GM21723 (cell line): ENCODE data around the gene SMARCAL1.

Experiments used
- ATAC-seq: cut with Tn5 transposase; IDR thresholded peaks from one replicate; pipeline ENCODE4 v1.9.1; 2021; ENCODE audit warnings: mild to moderate bottlenecking, moderate library complexity; ENCODE audit not compliant: unreplicated experiment

SMARCAL1 gene

DNA sequence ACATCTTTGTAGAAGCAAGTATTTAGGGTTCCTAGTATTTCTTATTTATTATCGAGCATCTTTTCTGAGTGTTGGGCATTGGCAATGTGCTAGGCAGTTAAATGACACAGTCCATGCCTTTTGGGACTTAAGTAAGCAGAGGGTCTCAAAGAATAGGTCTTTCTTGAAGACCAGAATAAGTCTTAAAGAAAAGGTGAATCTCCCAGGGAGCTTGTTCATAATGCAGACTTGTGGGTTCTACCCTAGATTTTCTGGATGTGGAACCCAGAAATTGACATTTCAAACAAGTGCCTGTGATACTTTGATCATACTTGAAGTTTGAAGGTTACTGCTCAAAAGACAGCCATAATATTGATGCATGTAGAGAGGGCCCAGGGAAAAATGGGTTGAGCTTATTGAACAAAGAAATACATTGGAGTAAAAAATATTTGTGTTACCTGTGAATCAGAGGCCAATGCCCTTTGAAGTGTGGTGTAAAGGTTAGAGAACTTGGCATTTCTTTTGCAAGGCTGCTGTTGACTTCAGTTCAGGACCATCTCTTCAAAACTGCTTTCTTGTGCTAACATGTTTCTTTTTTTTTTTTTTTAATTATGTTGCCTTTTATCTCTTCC lies 110.7 kb downstream of the SMARCAL1 start:
- no peak for ATAC-seq

DNA sequence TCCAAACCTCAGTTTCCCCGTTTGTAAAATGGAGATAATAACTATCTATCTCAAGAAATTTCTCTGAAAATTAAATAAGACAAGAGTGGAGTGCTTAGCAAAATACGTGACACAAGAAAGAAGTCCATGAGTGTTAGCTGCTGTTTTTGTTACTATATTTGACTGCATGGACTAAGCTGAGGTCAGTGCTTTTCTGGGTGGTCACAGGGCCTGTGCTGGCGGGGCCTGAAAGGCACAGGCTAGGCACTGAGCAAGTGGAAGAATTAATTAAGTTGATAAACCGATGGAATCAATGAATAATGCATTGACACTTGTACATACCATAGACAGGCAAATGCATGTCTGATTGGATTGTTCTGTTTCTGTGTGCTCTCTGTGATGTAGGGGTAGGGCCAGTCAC lies 113.7 kb downstream of the SMARCAL1 start:
- no peak for ATAC-seq

DNA sequence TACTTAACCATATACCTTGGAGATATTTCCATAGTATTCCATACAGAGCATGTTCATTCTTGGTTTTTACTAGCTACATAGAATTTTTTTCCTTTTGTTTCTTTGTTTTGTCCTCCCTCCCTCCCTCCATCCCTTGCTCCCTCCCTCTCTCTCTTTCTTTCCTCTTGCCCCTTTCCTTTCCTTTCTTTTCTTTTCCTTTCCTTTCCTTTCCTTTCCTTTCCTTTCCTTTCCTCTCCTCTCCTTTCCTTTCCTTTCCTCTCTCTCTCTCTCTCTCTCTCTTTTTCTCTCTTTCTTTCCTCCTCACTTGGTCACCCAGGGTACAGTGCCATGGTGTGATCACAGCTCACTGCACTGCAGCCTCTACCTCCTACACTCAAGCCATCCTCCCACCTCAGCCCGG lies 114.7 kb downstream of the SMARCAL1 start:
- ATAC-seq = no peak

DNA sequence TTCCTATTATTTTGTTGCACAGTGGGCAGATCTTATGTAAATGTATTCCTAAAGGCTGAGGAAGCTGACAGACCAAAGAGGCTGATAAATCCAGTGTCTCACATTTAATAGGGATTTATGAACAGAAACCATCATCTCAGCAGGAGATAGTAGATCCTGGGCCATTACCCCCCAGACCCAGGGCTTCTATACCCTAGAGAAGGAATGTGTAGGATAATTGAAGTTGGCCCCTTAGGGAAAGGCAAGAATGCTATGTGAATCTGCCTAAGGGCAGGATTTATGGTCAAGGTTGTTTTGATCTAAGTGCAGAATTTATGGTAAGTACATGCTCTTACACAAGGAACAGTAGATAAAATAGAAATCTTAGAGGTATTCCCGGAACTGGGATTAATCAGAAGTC lies 115.3 kb downstream of the SMARCAL1 start:
- no peak for ATAC-seq

DNA sequence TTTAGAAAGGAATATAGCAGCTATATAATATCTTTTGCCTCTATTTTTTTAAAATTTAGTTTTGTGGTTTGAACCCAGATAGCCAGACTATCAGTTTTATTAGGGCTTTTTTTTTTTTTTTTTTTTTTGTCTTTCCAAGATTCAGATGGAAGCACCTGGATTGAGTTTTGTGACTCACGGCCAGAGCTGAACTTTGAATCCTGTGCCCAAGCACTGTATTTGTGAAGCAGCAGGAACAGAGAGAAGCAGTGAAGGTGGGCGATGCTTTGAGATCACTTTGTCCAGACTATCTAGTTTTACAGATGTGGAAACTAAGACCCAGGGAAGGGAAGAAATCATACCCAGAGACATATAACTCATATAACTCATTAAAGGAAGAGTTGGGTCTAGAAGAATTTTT lies 120.3 kb downstream of the SMARCAL1 start:
- no peak for ATAC-seq
